HCT116 (cell line): ENCODE measurements around the gene PGM2L1.

Experiments
- CTCF ChIP-seq, 3 experiments: fragments of 200-600 bp in 1 of 3; sonication (generic) in 1 of 3; IDR thresholded peaks in 2 of 3; conservative IDR thresholded peaks in 1 of 3; 2 replicates each; pipeline ENCODE4 v1.5.1; 2012 to 2017; ENCODE audit warnings: low read depth in 2 of 3, low read length in 2 of 3, antibody characterized with exemption in 1 of 3, borderline replicate concordance in 1 of 3, control low read depth in 1 of 3, mild to moderate bottlenecking in 1 of 3, mixed read lengths in 1 of 3, mixed run types in 1 of 3, moderate library complexity in 1 of 3; ENCODE audit not compliant: insufficient read depth in 1 of 3
- JUND ChIP-seq: IDR thresholded peaks from 2 replicates; pipeline ENCODE4 v1.6.1; 2012
- POLR2A ChIP-seq: IDR thresholded peaks from 2 replicates; pipeline ENCODE4 v1.7.0; 2011; ENCODE audit warnings: borderline replicate concordance; ENCODE audit not compliant: insufficient read depth, insufficient read length; ENCODE audit errors: extremely low read depth
- TCF7L2 ChIP-seq: IDR thresholded peaks from 2 replicates; pipeline ENCODE4 v1.7.0; 2011; ENCODE audit warnings: borderline replicate concordance, inconsistent platforms; ENCODE audit not compliant: insufficient read depth, insufficient read length; ENCODE audit errors: extremely low read depth
- ZNF274 ChIP-seq: fragments of 200-500 bp; sonication (Bioruptor generic); IDR thresholded peaks from 2 replicates; pipeline ENCODE4 v1.6.1; 2014; ENCODE audit warnings: mild to moderate bottlenecking, low read depth, low read length, inconsistent platforms

- TF ChIP-seq POLR2A = no peak
- TF ChIP-seq JUND = no peak
- TF ChIP-seq TCF7L2 = no peak
- TF ChIP-seq CTCF (IDR thresholded peaks at IDR 0.05 in 2 of 3, conservative IDR thresholded peaks at IDR 0.05 in 1 of 3; ENCODE audit: borderline replicate concordance in 1 of 3, insufficient read depth in 1 of 3, low read depth in 2 of 3, low read length in 2 of 3) = no peak
- no peak for TF ChIP-seq ZNF274
Measured at GRCh38 chr11:74438681-74439080, 40.4 kb upstream of the PGM2L1 start.
